Suprapubic skin (tissue), 4 donors: ENCODE results near the gene ABCA4.

ENCODE experiments used
- CTCF ChIP-seq, 2 donors: fragments of 200-600 bp in 1 of 2; fragments of 450-650 bp in 1 of 2; sonication (generic) in 1 of 2; IDR thresholded peaks; one replicate each; pipeline ENCODE4 v1.5.1; 2016 to 2019; ENCODE audit warnings: antibody characterized with exemption in 2 of 2, mild to moderate bottlenecking in 1 of 2, moderate library complexity in 1 of 2
- EP300 ChIP-seq: sonication (generic); formaldehyde crosslinking; IDR thresholded peaks from one replicate; pipeline ENCODE4 v1.6.1; 2017; ENCODE audit warnings: antibody characterized with exemption
- POLR2A ChIP-seq, 2 donors: fragments of 450-650 bp; IDR thresholded peaks; one replicate each; pipeline ENCODE4 v1.6.1; 2017; ENCODE audit warnings: antibody characterized with exemption in 2 of 2, mild to moderate bottlenecking in 2 of 2, moderate library complexity in 2 of 2
- POLR2AphosphoS5 ChIP-seq, 3 donors: sonication (generic); formaldehyde crosslinking; IDR thresholded peaks; one replicate each; pipeline ENCODE4 v1.6.1; 2017; ENCODE audit warnings: antibody characterized with exemption in 3 of 3

- TF ChIP-seq CTCF (IDR thresholded peaks at IDR 0.05) (no peak), POLR2AphosphoS5 (IDR thresholded peaks at IDR 0.05) (no peak), POLR2A (IDR thresholded peaks at IDR 0.05) (no peak), EP300 (no peak)
These were observed 73.0 kb downstream of the ABCA4 start for GRCh38 chr1:94047949-94048348.
